NB4 (cell line): ENCODE results near the gene CUEDC2.

Source experiments
- CTCF ChIP-seq: IDR thresholded peaks from one replicate; pipeline ENCODE4 v1.5.1; 2012; ENCODE audit warnings: low read depth, low read length
- POLR2A ChIP-seq: IDR thresholded peaks from 2 replicates; pipeline ENCODE4 v1.6.1; 2011; ENCODE audit warnings: mild to moderate bottlenecking; ENCODE audit not compliant: insufficient read length; ENCODE audit errors: extremely low read depth

GRCh38 chr10:102421507-102421756 is 10.9 kb downstream of the CUEDC2 start:
- TF ChIP-seq POLR2A (no peak), CTCF (no peak)
